GM19397 (cell line): ENCODE data around the gene SOX11.

Experiments
- ATAC-seq: cut with Tn5 transposase; IDR thresholded peaks from one replicate; pipeline ENCODE4 v1.9.1; 2021; ENCODE audit warnings: mild to moderate bottlenecking, moderate library complexity; ENCODE audit not compliant: unreplicated experiment

The SOX11 gene

GRCh38 chr2:5691221-5691984 lies 781 bp upstream of the SOX11 start:
- ATAC-seq, result no peak

- ATAC-seq, result no peak
Observed at GRCh38 chr2:5692561-5693286, 540 bp downstream of the SOX11 start.

- no peak for ATAC-seq
Observed at GRCh38 chr2:5693287-5694201, 1.4 kb downstream of the SOX11 start.

GRCh38 chr2:5694306-5694705 lies 2.1 kb downstream of the SOX11 start:
- ATAC-seq, result no peak

- no peak for ATAC-seq
Observed at GRCh38 chr2:5695654-5696403, 3.6 kb downstream of the SOX11 start.

GRCh38 chr2:5696404-5696944 lies 4.3 kb downstream of the SOX11 start:
- no peak for ATAC-seq

- no peak for ATAC-seq
Observed at GRCh38 chr2:5696945-5697521, 4.8 kb downstream of the SOX11 start.

- no peak for ATAC-seq
Observed at GRCh38 chr2:5697562-5697961, 5.4 kb downstream of the SOX11 start.

GRCh38 chr2:5698134-5698533 lies 6.0 kb downstream of the SOX11 start:
- ATAC-seq, result no peak

GRCh38 chr2:5699963-5700362 lies 7.8 kb downstream of the SOX11 start:
- ATAC-seq, result no peak

- ATAC-seq, result no peak
Observed at GRCh38 chr2:5700551-5700950, 8.4 kb downstream of the SOX11 start.

GRCh38 chr2:5701266-5701665 lies 9.1 kb downstream of the SOX11 start:
- no peak for ATAC-seq

- no peak for ATAC-seq
Observed at GRCh38 chr2:5703166-5703565, 11.0 kb downstream of the SOX11 start.

GRCh38 chr2:5705490-5705889 lies 13.3 kb downstream of the SOX11 start:
- no peak for ATAC-seq

GRCh38 chr2:5706717-5707455 lies 14.7 kb downstream of the SOX11 start:
- ATAC-seq, result no peak

- no peak for ATAC-seq
Observed at GRCh38 chr2:5710615-5711014, 18.4 kb downstream of the SOX11 start.

GRCh38 chr2:5713101-5713500 lies 20.9 kb downstream of the SOX11 start:
- ATAC-seq, result no peak

GRCh38 chr2:5719629-5720334 lies 27.6 kb downstream of the SOX11 start:
- no peak for ATAC-seq

GRCh38 chr2:5720426-5720825 lies 28.2 kb downstream of the SOX11 start:
- ATAC-seq, result no peak
